HL-60 (cell line): ENCODE measurements around the gene ALK.

Source experiments
- DNase-seq, 2 experiments: peaks; one replicate each; pipeline ENCODE4 v3.0.0-alpha.2; 2010 to 2020; ENCODE audit warnings: low read depth in 1 of 2, low spot score in 1 of 2
- H3K27ac ChIP-seq: fragments of 250-450 bp; sonication (Bioruptor Pico); replicated peaks from 2 replicates; pipeline ENCODE4 v1.5.1; 2020; ENCODE audit warnings: mild to moderate bottlenecking, moderate library complexity
- H3K27me3 ChIP-seq: fragments of 250-450 bp; sonication (Bioruptor Pico); 2 replicates; pipeline ENCODE4 v1.5.1; 2021; ENCODE audit warnings: mild to moderate bottlenecking, moderate library complexity; ENCODE audit not compliant: insufficient read depth, poor library complexity, severe bottlenecking
- H3K4me3 ChIP-seq: replicated peaks from 2 replicates; pipeline ENCODE4 v1.5.1; 2011; ENCODE audit warnings: mild to moderate bottlenecking, control low read depth, low read length; ENCODE audit not compliant: insufficient read depth
- CTCF ChIP-seq: IDR thresholded peaks from one replicate; pipeline ENCODE4 v1.5.1; 2011; ENCODE audit warnings: low read length, control low read depth, inconsistent platforms; ENCODE audit not compliant: insufficient read depth
- GABPA ChIP-seq: IDR thresholded peaks from 2 replicates; pipeline ENCODE4 v1.6.1; 2012; ENCODE audit warnings: low read depth
- POLR2AphosphoS5 ChIP-seq: IDR thresholded peaks from 2 replicates; pipeline ENCODE4 v1.6.1; 2012; ENCODE audit warnings: low read depth
- REST ChIP-seq: IDR thresholded peaks from 2 replicates; pipeline ENCODE4 v1.6.1; 2012; ENCODE audit warnings: low read depth; ENCODE audit not compliant: insufficient replicate concordance
- SPI1 ChIP-seq: IDR thresholded peaks from 2 replicates; pipeline ENCODE4 v1.6.1; 2012; ENCODE audit warnings: low read depth, mild to moderate bottlenecking, borderline replicate concordance

The ALK gene

GRCh38 chr2:29719639-29720038, 201.7 kb downstream of the ALK start:
- TF ChIP-seq CTCF (no peak), POLR2AphosphoS5 (no peak), REST (no peak), SPI1 (no peak), GABPA (no peak)
- Histone ChIP-seq H3K27ac (no peak overlapping the region), H3K4me3 (no peak overlapping the region), H3K27me3 (no peaks in the 10 kb centered on the region)
- DNase-seq: no peak

GRCh38 chr2:29718076-29718686, 203.2 kb downstream of the ALK start:
- TF ChIP-seq SPI1: no peak
- no peak for TF ChIP-seq CTCF
- TF ChIP-seq GABPA: no peak
- TF ChIP-seq POLR2AphosphoS5: no peak
- no peak for TF ChIP-seq REST
- no peak for DNase-seq
- H3K27ac ChIP-seq: no peak overlapping the region
- no peaks in the 10 kb centered on the region for H3K27me3 ChIP-seq
- H3K4me3 ChIP-seq: no peak overlapping the region

- Histone ChIP-seq H3K4me3 (no peak overlapping the region), H3K27ac (no peak overlapping the region), H3K27me3 (no peaks in the 10 kb centered on the region)
- DNase-seq: no peak
- TF ChIP-seq CTCF (no peak), GABPA (no peak), POLR2AphosphoS5 (no peak), REST (no peak), SPI1 (no peak)
Measured at GRCh38 chr2:29715655-29716054, 205.7 kb downstream of the ALK start.
